OCI-LY1 (cell line): ENCODE measurements around the gene PCBP3.
"Not testable (repeated sequence)": the region's sequence is repeated elsewhere in the genome, so short reads cannot be mapped to it uniquely, and the experiment has no call there.

Source experiments
- H2AFZ ChIP-seq: fragments of 200-600 bp; sonication (generic), shearing (Covaris generic); 2 replicates; pipeline ENCODE4 v1.6.0; 2014; ENCODE audit warnings: antibody characterized with exemption, mild to moderate bottlenecking, low read length
- H3F3A ChIP-seq: fragments of 200-600 bp; sonication (generic), shearing (Covaris generic); 2 replicates; pipeline ENCODE4 v1.6.0; 2014; ENCODE audit warnings: mild to moderate bottlenecking, antibody characterized with exemption, low read length, moderate library complexity; ENCODE audit not compliant: insufficient read depth
- H3K27ac ChIP-seq: fragments of 200-600 bp; sonication (generic); 2 replicates; pipeline ENCODE4 v1.5.1; 2014; ENCODE audit warnings: low read length, mixed run types, mild to moderate bottlenecking, low read depth; ENCODE audit not compliant: poor library complexity, severe bottlenecking
- H3K27me3 ChIP-seq: fragments of 200-600 bp; sonication (generic); 2 replicates; pipeline ENCODE4 v1.6.0; 2014; ENCODE audit warnings: antibody characterized with exemption, mild to moderate bottlenecking, low read length, moderate library complexity; ENCODE audit not compliant: insufficient read depth
- H3K36me3 ChIP-seq: fragments of 200-600 bp; sonication (generic); 2 replicates; pipeline ENCODE4 v1.6.1; 2014; ENCODE audit warnings: mild to moderate bottlenecking, antibody characterized with exemption, low read length, moderate library complexity, mixed read lengths; ENCODE audit not compliant: insufficient read depth
- H3K4me1 ChIP-seq: fragments of 200-600 bp; sonication (generic); 2 replicates; pipeline ENCODE4 v1.5.1; 2014; ENCODE audit warnings: mild to moderate bottlenecking, low read length, moderate library complexity; ENCODE audit not compliant: insufficient read depth, severe bottlenecking
- H3K4me2 ChIP-seq: fragments of 200-600 bp; sonication (generic), shearing (Covaris generic); 2 replicates; pipeline ENCODE4 v1.6.1; 2014; ENCODE audit warnings: low read length
- H3K4me3 ChIP-seq: fragments of 200-600 bp; sonication (generic); 2 replicates; pipeline ENCODE4 v1.5.1; 2014; ENCODE audit warnings: low read length, low read depth, mild to moderate bottlenecking, mixed read lengths; ENCODE audit not compliant: poor library complexity, severe bottlenecking
- H3K79me2 ChIP-seq: fragments of 200-600 bp; shearing (Covaris generic); 2 replicates; pipeline ENCODE4 v1.6.1; 2016; ENCODE audit warnings: mixed run types, low read length, mixed read lengths; ENCODE audit not compliant: insufficient read depth
- H3K9ac ChIP-seq: fragments of 200-600 bp; sonication (generic), shearing (Covaris generic); 2 replicates; pipeline ENCODE4 v1.6.1; 2014; ENCODE audit warnings: mild to moderate bottlenecking, low read length, mixed read lengths
- H3K9me2 ChIP-seq: fragments of 200-600 bp; sonication (generic), shearing (Covaris generic); 2 replicates; pipeline ENCODE4 v1.6.1; 2014; ENCODE audit warnings: low read depth, mild to moderate bottlenecking, low read length, mixed read lengths
- H3K9me3 ChIP-seq: fragments of 200-600 bp; shearing (Covaris generic); 2 replicates; pipeline ENCODE4 v1.6.1; 2014; ENCODE audit warnings: low read length, mixed read lengths
- H4K20me1 ChIP-seq: fragments of 200-600 bp; sonication (generic), shearing (Covaris generic); 2 replicates; pipeline ENCODE4 v1.6.0; 2016; ENCODE audit warnings: mild to moderate bottlenecking, low read length; ENCODE audit not compliant: insufficient read depth
- EZH2 ChIP-seq: fragments of 200-600 bp; sonication (generic), shearing (Covaris generic); IDR thresholded peaks from 2 replicates; pipeline ENCODE4 v1.8.0; 2017; ENCODE audit warnings: borderline replicate concordance, mixed run types, mild to moderate bottlenecking, antibody characterized with exemption, low read length, moderate library complexity, mixed read lengths
- TF ChIP-seq, protein P1 (sequence below): fragments of 200-600 bp; sonication (generic), shearing (Covaris generic); IDR thresholded peaks from 2 replicates; pipeline ENCODE4 v1.5.1; 2017; ENCODE audit warnings: mild to moderate bottlenecking, antibody characterized with exemption, low read length, moderate library complexity, mixed read lengths

PCBP3 gene

GRCh38 chr21:45809421-45809820 lies 165.9 kb downstream of the PCBP3 start:
- Histone ChIP-seq H3K4me2 (no peak overlapping the region), H3F3A (no peaks in the 10 kb centered on the region), H3K4me3 (no peak overlapping the region), H3K4me1 (no peaks in the 10 kb centered on the region), H3K79me2 (no peaks in the 10 kb centered on the region), H4K20me1 (no peaks in the 10 kb centered on the region), H2AFZ (no peak overlapping the region), H3K27me3 (no peaks in the 10 kb centered on the region), H3K9me3 (no peaks in the 10 kb centered on the region), H3K9ac (no peak overlapping the region), H3K27ac (no peak overlapping the region), H3K36me3 (no peaks in the 10 kb centered on the region), H3K9me2 (no peaks in the 10 kb centered on the region)
- TF ChIP-seq EZH2 = no peak
- TF ChIP-seq, protein P1, sequence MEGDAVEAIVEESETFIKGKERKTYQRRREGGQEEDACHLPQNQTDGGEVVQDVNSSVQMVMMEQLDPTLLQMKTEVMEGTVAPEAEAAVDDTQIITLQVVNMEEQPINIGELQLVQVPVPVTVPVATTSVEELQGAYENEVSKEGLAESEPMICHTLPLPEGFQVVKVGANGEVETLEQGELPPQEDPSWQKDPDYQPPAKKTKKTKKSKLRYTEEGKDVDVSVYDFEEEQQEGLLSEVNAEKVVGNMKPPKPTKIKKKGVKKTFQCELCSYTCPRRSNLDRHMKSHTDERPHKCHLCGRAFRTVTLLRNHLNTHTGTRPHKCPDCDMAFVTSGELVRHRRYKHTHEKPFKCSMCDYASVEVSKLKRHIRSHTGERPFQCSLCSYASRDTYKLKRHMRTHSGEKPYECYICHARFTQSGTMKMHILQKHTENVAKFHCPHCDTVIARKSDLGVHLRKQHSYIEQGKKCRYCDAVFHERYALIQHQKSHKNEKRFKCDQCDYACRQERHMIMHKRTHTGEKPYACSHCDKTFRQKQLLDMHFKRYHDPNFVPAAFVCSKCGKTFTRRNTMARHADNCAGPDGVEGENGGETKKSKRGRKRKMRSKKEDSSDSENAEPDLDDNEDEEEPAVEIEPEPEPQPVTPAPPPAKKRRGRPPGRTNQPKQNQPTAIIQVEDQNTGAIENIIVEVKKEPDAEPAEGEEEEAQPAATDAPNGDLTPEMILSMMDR = no peak

DNA sequence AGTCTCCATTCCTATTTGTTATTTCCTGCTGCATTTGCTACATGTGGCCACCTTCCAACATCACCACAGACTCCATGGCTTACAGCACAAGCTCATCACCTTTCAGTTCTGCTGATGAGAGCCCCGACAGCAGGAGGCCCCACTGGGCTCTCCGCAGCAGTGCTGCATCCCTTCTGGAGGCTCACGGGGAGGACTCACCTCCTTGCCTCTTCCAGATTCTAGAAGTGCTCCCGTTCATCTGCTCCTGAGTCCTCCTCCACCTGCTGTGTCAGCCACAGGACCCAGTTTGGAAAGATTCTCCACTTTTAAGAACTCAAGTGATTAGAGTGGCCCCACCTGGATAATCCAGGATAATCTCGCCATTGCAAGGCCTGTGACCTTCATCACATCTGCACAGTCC lies 167.6 kb downstream of the PCBP3 start:
- Histone ChIP-seq H3K4me2 (no peak overlapping the region), H3K4me3 (no peak overlapping the region), H3K4me1 (no peaks in the 10 kb centered on the region), H3F3A (no peaks in the 10 kb centered on the region), H3K9me3 (no peaks in the 10 kb centered on the region), H3K36me3 (no peaks in the 10 kb centered on the region), H2AFZ (no peak overlapping the region), H3K9ac (no peak overlapping the region), H3K27me3 (no peaks in the 10 kb centered on the region), H3K27ac (no peak overlapping the region), H3K9me2 (no peaks in the 10 kb centered on the region), H3K79me2 (no peaks in the 10 kb centered on the region), H4K20me1 (no peaks in the 10 kb centered on the region)
- TF ChIP-seq, protein P1 = no peak
- TF ChIP-seq EZH2 = no peak

- not testable (repeated sequence) for H4K20me1 ChIP-seq, H3K9me3 ChIP-seq, H3K79me2 ChIP-seq, H3K9me2 ChIP-seq, H3F3A ChIP-seq, H3K27me3 ChIP-seq, H2AFZ ChIP-seq, H3K9ac ChIP-seq, H3K4me2 ChIP-seq, H3K4me1 ChIP-seq, H3K4me3 ChIP-seq, H3K36me3 ChIP-seq, H3K27ac ChIP-seq
Measured at GRCh38 chr21:45814210-45814940, 170.8 kb downstream of the PCBP3 start.

DNA sequence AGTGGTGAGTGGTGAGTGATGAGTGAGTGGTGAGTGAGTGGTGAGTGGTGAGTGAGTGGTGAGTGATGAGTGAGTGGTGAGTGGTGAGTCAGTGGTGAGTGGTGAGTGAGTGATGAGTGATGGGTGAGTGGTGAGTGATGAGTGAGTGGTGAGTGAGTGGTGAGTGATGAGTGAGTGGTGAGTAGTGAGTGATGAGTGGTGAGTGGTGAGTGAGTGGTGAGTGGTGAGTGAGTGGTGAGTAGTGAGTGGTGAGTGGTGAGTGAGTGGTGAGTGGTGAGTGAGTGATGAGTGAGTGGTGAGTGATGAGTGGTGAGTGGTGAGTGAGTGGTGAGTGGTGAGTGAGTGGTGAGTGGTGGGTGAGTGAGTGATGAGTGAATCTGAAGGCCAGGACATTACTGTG lies 172.3 kb downstream of the PCBP3 start:
- not testable (repeated sequence) for H2AFZ ChIP-seq, H3K27me3 ChIP-seq, H3K9ac ChIP-seq, H3K9me2 ChIP-seq, H3K4me2 ChIP-seq, H3F3A ChIP-seq, H4K20me1 ChIP-seq, H3K4me3 ChIP-seq, H3K9me3 ChIP-seq, H3K27ac ChIP-seq, H3K4me1 ChIP-seq, H3K36me3 ChIP-seq, H3K79me2 ChIP-seq
